NCI-H2081 treated with DMSO at 0.1 percent for 48 hours (cell line): Measurements from ENCODE around the gene KRT28.
"Not testable (repeated sequence)": the region's sequence is repeated elsewhere in the genome, so short reads cannot be mapped to it uniquely, and the experiment has no call there.

Experiments
- DNase-seq: peaks from one replicate; lab custom pipeline; 2025; lab: John Stamatoyannopoulos, UW

Gene KRT28

DNA sequence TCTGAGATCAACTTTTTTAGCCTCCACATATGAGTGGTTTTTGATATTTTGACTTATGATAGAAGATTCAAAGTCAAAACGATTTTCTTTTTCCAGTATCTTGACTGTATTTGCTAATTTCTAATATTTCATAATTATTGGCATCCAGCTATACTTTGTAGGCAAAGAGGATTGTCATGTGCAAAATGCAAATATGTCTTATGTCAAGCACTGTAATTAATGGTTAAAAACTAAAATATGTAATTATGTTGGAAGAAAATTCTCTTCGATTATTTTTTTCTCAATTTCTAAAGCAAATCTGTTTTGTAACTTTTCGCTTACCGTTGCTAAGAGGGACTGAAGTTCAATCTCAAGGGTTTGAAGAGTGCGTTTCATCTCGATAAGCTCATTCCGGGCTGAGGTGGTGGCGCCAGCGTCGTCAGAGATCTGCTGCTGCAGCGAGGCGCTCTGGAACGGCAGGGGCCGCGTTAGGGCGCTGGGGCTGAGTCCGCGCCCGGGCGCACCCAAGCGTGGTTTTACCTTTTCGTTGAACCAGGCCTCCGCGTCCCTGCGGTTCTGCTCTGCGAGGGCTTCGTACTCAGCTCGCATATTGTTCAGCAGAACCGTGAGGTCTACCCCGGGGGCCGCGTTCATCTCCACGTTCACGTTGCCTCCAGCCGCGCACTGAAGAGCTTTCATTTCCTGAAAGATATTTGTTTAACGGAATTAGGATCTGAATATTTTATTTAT, 20.4 kb downstream of the KRT28 start:
- no peak for DNase-seq

- DNase-seq = no peak
Measured at GRCh38 chr17:40778461-40778860, 21.3 kb downstream of the KRT28 start.

DNA sequence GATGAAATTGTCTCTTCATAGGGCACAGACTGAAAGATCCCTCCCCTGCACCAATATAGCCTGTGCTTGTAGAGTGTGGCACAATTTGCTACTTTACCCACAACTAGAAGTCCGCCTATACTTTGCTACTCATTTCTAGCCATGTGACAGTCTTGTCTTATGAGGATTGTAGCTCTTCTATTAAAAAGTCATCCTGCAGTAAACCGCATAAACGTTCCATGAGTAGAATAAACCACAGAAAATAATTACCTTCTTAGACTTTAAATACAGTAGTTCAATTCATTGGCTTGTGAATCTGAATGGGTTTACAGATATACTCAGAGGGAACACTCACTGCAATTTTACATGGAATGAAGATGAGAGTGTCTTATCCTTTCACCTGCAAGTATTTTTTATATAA, 21.8 kb downstream of the KRT28 start:
- no peak for DNase-seq

- no peak for DNase-seq
Measured at GRCh38 chr17:40777459-40777858, 22.3 kb downstream of the KRT28 start.

GRCh38 chr17:40775945-40776344, 23.8 kb downstream of the KRT28 start:
- no peak for DNase-seq

DNA sequence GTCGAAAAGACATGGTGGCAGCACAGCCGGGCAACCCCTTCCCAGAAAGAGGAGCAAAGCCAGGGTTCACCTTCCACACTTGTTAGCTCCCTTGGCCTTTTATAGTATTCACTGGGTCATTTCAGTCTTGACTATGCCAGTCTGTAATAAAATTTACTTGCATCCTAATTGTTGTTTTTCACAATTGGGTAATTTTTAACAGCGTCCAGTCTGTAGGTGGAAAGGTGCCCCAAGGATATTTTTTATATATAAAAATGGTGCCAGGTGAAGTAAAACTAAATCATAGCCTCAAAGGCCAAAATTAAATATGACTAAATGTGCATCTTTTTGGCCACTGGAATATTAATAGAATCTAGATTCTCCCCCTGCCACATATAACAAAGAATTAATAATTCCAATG, 27.7 kb downstream of the KRT28 start, which contains the start of gene KRT26:
Gene KRT26 (minus strand): TSS at position 101 of the 400 bp plus-strand sequence. CDS start 88 bp downstream, at position 13.
- no peak for DNase-seq

- no peak for DNase-seq
Measured at GRCh38 chr17:40765657-40766056, 34.1 kb downstream of the KRT28 start.

- DNase-seq = no peak
Measured at GRCh38 chr17:40763752-40764151, 36.0 kb downstream of the KRT28 start.

DNA sequence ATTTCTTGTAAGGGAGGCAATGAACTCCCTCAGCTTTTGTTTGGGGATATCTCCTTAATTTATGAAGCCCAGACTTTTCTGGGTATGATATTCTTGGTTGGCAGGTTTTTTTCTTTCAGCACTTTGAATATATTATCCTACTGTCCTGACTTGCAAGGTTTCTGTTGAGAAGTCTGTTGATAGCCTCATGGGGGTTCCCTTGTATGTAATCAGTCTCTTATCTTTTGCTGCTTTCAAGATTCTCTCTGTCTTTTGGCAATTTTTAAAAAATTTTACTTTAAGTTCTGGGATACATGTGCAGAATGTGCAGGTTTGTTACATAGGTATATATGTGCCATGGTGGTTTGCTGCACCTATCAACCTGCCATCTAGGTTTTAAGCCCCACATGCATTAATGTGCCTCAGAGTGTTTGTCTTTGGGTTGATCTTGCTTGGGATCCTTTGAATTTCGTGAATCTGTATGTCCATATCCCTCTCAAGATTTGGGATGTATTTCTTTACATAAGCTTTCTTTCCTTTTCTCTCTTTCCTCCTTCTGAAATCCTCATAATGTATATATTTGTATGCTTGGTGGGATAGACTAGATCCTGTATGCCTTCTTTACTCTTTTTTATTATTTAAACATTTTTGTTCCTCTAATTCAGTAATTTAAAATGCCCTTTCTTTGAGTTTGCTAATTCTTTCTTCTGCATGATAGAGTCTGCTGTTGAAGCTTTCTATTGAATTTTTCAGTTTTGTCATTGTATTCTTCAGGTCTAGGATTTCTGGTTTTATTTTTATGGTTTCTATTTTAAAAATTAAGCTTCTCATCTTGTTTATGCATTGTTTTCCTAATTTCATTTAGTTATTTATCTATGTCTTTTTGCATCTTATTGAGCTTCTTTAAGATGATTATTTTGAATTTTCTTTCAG, 39.4 kb downstream of the KRT28 start:
- DNase-seq = no peak

- no peak for DNase-seq
Measured at GRCh38 chr17:40755231-40755630, 44.5 kb downstream of the KRT28 start, which contains the start of gene KRT25. Gene KRT25 (minus strand): TSS chr17:40755331. CDS start chr17:40755271, 60 bp downstream.

DNA sequence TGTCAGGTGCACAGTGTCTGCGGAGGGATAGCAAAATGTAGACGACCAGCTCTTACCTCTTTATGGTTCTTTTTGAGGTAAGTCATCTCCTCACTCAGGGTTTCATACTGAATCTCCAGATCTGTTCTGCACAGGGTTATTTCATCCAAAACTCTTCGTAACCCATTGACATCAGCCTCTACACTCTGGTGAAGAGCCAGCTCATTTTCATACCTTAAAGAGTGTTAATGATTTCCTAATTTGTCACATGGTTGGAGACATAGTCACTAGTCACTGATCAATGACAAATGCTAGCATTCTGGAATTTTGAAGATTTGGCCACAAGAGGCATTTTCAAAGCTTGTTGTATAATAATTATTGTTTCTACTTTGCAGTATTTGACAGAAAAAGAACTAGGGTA, 46.0 kb downstream of the KRT28 start:
- DNase-seq = no peak

GRCh38 chr17:40751065-40751464, 48.7 kb downstream of the KRT28 start:
- DNase-seq = no peak

- no peak for DNase-seq
Measured at GRCh38 chr17:40750391-40750790, 49.4 kb downstream of the KRT28 start.

GRCh38 chr17:40748666-40749065, 51.1 kb downstream of the KRT28 start:
- DNase-seq = not testable (repeated sequence)
